GM12878 (cell line): ENCODE results near the gene NAA38. TPM values are rescaled to one million over a fixed set of nuclear protein-coding genes. Genes with fewer than 3 reads are reported as not detected.

Experiments
- CBX5 ChIP-seq: sonication (generic); IDR thresholded peaks from 2 replicates; pipeline ENCODE4 v1.6.1; 2016; ENCODE audit warnings: low read depth, moderate library complexity, mild to moderate bottlenecking, inconsistent platforms
- CREM ChIP-seq: IDR thresholded peaks from 2 replicates; pipeline ENCODE4 v1.6.1; 2014; ENCODE audit warnings: antibody characterized with exemption, low read depth
- FOXK2 ChIP-seq: fragments of 450-650 bp; IDR thresholded peaks from 2 replicates; pipeline ENCODE4 v1.6.1; 2017; ENCODE audit warnings: mild to moderate bottlenecking, moderate library complexity
- MXI1 ChIP-seq: fragments of 150-350 bp; IDR thresholded peaks from 2 replicates; pipeline ENCODE4 v1.6.1; 2011; ENCODE audit warnings: low read depth, mild to moderate bottlenecking, inconsistent platforms, low read length, improper control_type of control experiment
- MYB ChIP-seq: fragments of 150-350 bp; IDR thresholded peaks from 2 replicates; pipeline ENCODE4 v1.6.1; 2014; ENCODE audit warnings: mild to moderate bottlenecking, low read depth, low read length, borderline replicate concordance
- TAF1 ChIP-seq: IDR thresholded peaks from 2 replicates; pipeline ENCODE4 v1.6.1; 2011; ENCODE audit warnings: mild to moderate bottlenecking, low read depth, low read length, borderline replicate concordance
- ZNF274 ChIP-seq: IDR thresholded peaks from one replicate; pipeline ENCODE4 v1.8.0; 2011; ENCODE audit not compliant: insufficient read length, insufficient read depth
- polyA plus RNA-seq, 11 experiments: library from polyadenylated mRNA; depleted of rRNA in 4 of 11; unstranded in 6 of 11; stranded (reverse) in 5 of 11; fragments of >200 nt; fragmentation: Nextera tagmentation in 4 of 11; fragmentation: Illumina TruSeq in 1 of 11; extraction: Ambion mirVana in 4 of 11; extraction: Trizol in 1 of 11; gene quantifications; 1 replicate in 1 of 11; 2 replicates in 10 of 11; pipeline versions ENCODE4 v1.2.1 to v1.2.3, GENCODE V29; 2011 to 2016; ENCODE audit warnings: inconsistent platforms in 2 of 11, missing spikeins in 2 of 11, low read depth in 1 of 11
- total RNA-seq, 4 experiments: library from RNA; depleted of rRNA in 3 of 4; stranded (reverse); fragments of >200 nt in 3 of 4; fragmentation: Illumina TruSeq in 1 of 4; extraction: Trizol in 1 of 4; gene quantifications; 2 replicates each; pipeline versions ENCODE4 v1.2.1 to v1.2.3, GENCODE V29; 2013 to 2021
- TF ChIP-seq, protein P1 (sequence below): fragments of 450-650 bp; IDR thresholded peaks from 2 replicates; pipeline ENCODE4 v1.6.1; 2016; ENCODE audit warnings: mild to moderate bottlenecking
- TF ChIP-seq, protein P2 (sequence below): IDR thresholded peaks from 2 replicates; pipeline ENCODE4 v1.6.1; 2012; ENCODE audit warnings: low read depth, low read length, improper control_type of control experiment
- TF ChIP-seq, protein P3 (sequence below): fragments of 450-650 bp; conservative IDR thresholded peaks from 2 replicates; pipeline ENCODE4 v1.6.1; 2017; ENCODE audit warnings: mild to moderate bottlenecking, moderate library complexity
- TF ChIP-seq, protein P4 (sequence below): IDR thresholded peaks from 2 replicates; pipeline ENCODE4 v1.6.1; 2012; ENCODE audit warnings: low read depth, low read length, improper control_type of control experiment

Gene NAA38
- total and polyA plus RNA-seq, 10 of the 15 experiments (the other 5 are each of a cell fraction or from before 2014, with no cell fraction given): 31.5 to 337 (median 215) TPM

DNA sequence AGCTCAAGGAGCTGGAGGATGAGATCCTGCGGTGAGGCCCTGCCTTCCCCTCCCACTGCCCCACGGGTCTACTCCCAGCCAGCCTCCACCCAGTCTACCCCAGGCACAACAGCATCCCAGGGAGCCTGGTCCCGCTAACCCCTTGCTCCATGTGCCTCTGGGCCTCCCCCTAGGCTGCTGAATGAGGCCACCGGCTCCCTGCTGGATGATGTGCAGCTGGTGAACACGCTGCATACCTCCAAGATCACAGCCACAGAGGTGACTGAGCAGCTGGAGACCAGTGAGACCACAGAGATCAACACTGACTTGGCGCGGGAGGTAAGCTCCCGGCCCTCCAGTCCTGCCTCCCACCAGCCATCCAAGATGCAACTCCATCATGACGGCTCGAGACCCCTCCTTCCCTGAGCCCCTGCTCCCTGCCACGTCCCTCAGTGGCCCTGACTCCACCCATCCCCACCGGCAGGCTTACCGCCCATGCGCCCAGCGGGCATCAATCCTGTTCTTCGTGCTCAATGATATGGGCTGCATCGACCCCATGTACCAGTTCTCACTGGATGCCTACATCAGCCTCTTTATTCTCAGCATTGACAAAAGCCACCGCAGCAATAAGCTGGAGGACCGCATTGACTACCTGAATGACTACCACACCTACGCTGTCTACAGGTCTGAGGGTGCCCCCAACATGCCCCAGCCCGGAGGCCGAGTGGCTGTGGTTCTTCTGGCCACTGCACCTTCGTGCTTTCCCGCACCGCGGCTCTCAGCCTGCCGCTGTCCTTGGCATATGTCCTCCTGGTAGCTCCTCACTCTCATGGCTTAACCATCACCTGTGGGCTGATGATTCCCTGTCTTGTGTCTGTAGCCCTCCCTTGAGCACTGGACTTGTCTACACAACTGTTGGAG lies 38.4 kb downstream of the NAA38 start (continued):
- TF ChIP-seq, protein P1, sequence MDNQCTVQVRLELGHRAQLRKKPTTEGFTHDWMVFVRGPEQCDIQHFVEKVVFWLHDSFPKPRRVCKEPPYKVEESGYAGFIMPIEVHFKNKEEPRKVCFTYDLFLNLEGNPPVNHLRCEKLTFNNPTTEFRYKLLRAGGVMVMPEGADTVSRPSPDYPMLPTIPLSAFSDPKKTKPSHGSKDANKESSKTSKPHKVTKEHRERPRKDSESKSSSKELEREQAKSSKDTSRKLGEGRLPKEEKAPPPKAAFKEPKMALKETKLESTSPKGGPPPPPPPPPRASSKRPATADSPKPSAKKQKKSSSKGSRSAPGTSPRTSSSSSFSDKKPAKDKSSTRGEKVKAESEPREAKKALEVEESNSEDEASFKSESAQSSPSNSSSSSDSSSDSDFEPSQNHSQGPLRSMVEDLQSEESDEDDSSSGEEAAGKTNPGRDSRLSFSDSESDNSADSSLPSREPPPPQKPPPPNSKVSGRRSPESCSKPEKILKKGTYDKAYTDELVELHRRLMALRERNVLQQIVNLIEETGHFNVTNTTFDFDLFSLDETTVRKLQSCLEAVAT: no peak
- TF ChIP-seq, protein P2, sequence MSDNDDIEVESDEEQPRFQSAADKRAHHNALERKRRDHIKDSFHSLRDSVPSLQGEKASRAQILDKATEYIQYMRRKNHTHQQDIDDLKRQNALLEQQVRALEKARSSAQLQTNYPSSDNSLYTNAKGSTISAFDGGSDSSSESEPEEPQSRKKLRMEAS: no peak
- TF ChIP-seq MYB: no peak
- no peak for TF ChIP-seq FOXK2
- TF ChIP-seq, protein P3, sequence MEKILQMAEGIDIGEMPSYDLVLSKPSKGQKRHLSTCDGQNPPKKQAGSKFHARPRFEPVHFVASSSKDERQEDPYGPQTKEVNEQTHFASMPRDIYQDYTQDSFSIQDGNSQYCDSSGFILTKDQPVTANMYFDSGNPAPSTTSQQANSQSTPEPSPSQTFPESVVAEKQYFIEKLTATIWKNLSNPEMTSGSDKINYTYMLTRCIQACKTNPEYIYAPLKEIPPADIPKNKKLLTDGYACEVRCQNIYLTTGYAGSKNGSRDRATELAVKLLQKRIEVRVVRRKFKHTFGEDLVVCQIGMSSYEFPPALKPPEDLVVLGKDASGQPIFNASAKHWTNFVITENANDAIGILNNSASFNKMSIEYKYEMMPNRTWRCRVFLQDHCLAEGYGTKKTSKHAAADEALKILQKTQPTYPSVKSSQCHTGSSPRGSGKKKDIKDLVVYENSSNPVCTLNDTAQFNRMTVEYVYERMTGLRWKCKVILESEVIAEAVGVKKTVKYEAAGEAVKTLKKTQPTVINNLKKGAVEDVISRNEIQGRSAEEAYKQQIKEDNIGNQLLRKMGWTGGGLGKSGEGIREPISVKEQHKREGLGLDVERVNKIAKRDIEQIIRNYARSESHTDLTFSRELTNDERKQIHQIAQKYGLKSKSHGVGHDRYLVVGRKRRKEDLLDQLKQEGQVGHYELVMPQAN: no peak
- TF ChIP-seq CREM: no peak
- TF ChIP-seq CBX5: no peak
- TF ChIP-seq, protein P4, sequence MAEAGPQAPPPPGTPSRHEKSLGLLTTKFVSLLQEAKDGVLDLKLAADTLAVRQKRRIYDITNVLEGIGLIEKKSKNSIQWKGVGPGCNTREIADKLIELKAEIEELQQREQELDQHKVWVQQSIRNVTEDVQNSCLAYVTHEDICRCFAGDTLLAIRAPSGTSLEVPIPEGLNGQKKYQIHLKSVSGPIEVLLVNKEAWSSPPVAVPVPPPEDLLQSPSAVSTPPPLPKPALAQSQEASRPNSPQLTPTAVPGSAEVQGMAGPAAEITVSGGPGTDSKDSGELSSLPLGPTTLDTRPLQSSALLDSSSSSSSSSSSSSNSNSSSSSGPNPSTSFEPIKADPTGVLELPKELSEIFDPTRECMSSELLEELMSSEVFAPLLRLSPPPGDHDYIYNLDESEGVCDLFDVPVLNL: no peak
- no peak for TF ChIP-seq ZNF274
- TF ChIP-seq MXI1: no peak
- no peak for TF ChIP-seq TAF1
- TF ChIP-seq, all 136 proteins: peak for 0
